Testis (tissue), 3 donors: Measurements from ENCODE around the gene KCTD5. TPM values are rescaled to one million over a fixed set of nuclear protein-coding genes. Genes with fewer than 3 reads are reported as not detected.
"Not testable (repeated sequence)": the region's sequence is repeated elsewhere in the genome, so short reads cannot be mapped to it uniquely, and the experiment has no call there.

Source experiments
- DNase-seq: peaks from one replicate; pipeline ENCODE4 v3.0.0-alpha.2; 2019
- H3K27ac ChIP-seq, 2 donors: fragments of 200-600 bp; sonication (generic); one replicate each; pipeline ENCODE4 v1.5.1; 2019
- H3K27me3 ChIP-seq: fragments of 200-600 bp; sonication (generic); one replicate; pipeline ENCODE4 v1.5.1; 2019
- H3K36me3 ChIP-seq: fragments of 200-600 bp; sonication (generic); one replicate; pipeline ENCODE4 v1.5.1; 2017; ENCODE audit warnings: low read depth; ENCODE audit errors: missing control alignments
- H3K4me1 ChIP-seq: fragments of 200-600 bp; sonication (generic); one replicate; pipeline ENCODE4 v1.5.1; 2019
- H3K4me3 ChIP-seq, 2 donors: fragments of 200-600 bp; sonication (generic); one replicate each; pipeline ENCODE4 v1.5.1; 2017 to 2019
- H3K9me3 ChIP-seq: fragments of 200-600 bp; sonication (generic); one replicate; pipeline ENCODE4 v1.5.1; 2017
- CTCF ChIP-seq, 3 experiments: fragments of 450-650 bp in 2 of 3; fragments of 200-600 bp in 1 of 3; sonication (generic) in 1 of 3; IDR thresholded peaks; one replicate each; pipeline ENCODE4 v1.5.1; 2016 to 2019; ENCODE audit warnings: antibody characterized with exemption in 3 of 3, mild to moderate bottlenecking in 2 of 3, moderate library complexity in 1 of 3
- POLR2A ChIP-seq: fragments of 450-650 bp; IDR thresholded peaks from one replicate; pipeline ENCODE4 v1.6.1; 2017; ENCODE audit warnings: antibody characterized with exemption, mild to moderate bottlenecking, moderate library complexity
- WGBS, 2 donors: methylation state at CpG; one replicate each; pipeline ENCODE4 v1.1.5; 2018; 5-methylcytosine and 5-hydroxymethylcytosine counted together
- intact Hi-C: fragments of 100-400 bp; cut with DNase I; formaldehyde crosslinking; loops from one replicate; pipeline ENCODE4 v1.15.1; 2023; ENCODE audit warnings: low total_unique reads
- polyA plus RNA-seq: library from polyadenylated mRNA; stranded (reverse); fragments of 350-450 nt; fragmentation: Illumina TruSeq; extraction: RNeasy Lipid Tissue Mini Kit (QIAGEN cat#74804); gene quantifications from one replicate; pipeline ENCODE4 v1.2.3, GENCODE V29; 2014; ENCODE audit warnings: low read depth, low replicate concordance; ENCODE audit not compliant: insufficient read depth
- total RNA-seq, 2 donors: library from RNA; depleted of rRNA; stranded (reverse); fragments of >200 nt; gene quantifications; one replicate each; pipeline ENCODE4 v1.2.3, GENCODE V29; 2016

The KCTD5 gene
- total and polyA plus RNA-seq, 3 donors from 2014 or later, result 33.3 to 72.2 (median 63.9) TPM

- Histone ChIP-seq H3K27me3 (no peaks in the 10 kb centered on the region), H3K4me1 (no peaks in the 10 kb centered on the region), H3K9me3 (no peaks in the 10 kb centered on the region), H3K4me3 (no peak overlapping the region), H3K36me3 (no peaks in the 10 kb centered on the region), H3K27ac (no peak overlapping the region)
- TF ChIP-seq POLR2A (no peak), CTCF (IDR thresholded peaks at IDR 0.05) (no peak)
- 78 to 85% methylated on average over 2 of the region's 2 CpGs for WGBS, 2 donors
- intact Hi-C loops, result no loop called here
- no peak for DNase-seq
These were observed 25.3 kb upstream of the KCTD5 start for GRCh38 chr16:2656985-2657384.

- H3K27ac ChIP-seq, H3K27me3 ChIP-seq, H3K36me3 ChIP-seq, intact Hi-C loops, DNase-seq, H3K4me1 ChIP-seq, H3K4me3 ChIP-seq, H3K9me3 ChIP-seq: not testable (repeated sequence)
- WGBS, 2 donors, result 40% methylated on average over 1 of the region's 17 CpGs; no CpG with 5 or more reads in 1 of the 2 donors
These were observed 24.5 kb upstream of the KCTD5 start for GRCh38 chr16:2657803-2658202.

- H3K36me3 ChIP-seq, H3K27ac ChIP-seq, intact Hi-C loops, H3K27me3 ChIP-seq, DNase-seq, H3K9me3 ChIP-seq, H3K4me3 ChIP-seq: not testable (repeated sequence)
- H3K4me1 ChIP-seq, result peaks cover 16% of the 10 kb centered on the region
- 92% methylated on average over 6 to 8 of the region's 8 CpGs for WGBS, 2 donors
These were observed 22.8 kb upstream of the KCTD5 start for GRCh38 chr16:2659560-2659959.

GRCh38 chr16:2660014-2660662 is 22.2 kb upstream of the KCTD5 start:
- H3K27me3 ChIP-seq, H3K27ac ChIP-seq, H3K9me3 ChIP-seq, intact Hi-C loops, DNase-seq, H3K4me3 ChIP-seq, H3K36me3 ChIP-seq: not testable (repeated sequence)
- H3K4me1 ChIP-seq, result peaks cover 19% of the 10 kb centered on the region
- WGBS, 2 donors, result 88 to 89% methylated on average over 10 to 11 of the region's 11 CpGs

GRCh38 chr16:2660755-2661373 is 21.5 kb upstream of the KCTD5 start:
- DNase-seq, H3K27me3 ChIP-seq, H3K27ac ChIP-seq, H3K36me3 ChIP-seq, H3K9me3 ChIP-seq, intact Hi-C loops, H3K4me3 ChIP-seq: not testable (repeated sequence)
- peaks cover 19% of the 10 kb centered on the region for H3K4me1 ChIP-seq
- WGBS, 2 donors, result 47 to 61% methylated on average over 18 to 21 of the region's 21 CpGs
- peak in 2 of 3 experiments; percentile 36 to 37 for TF ChIP-seq CTCF (IDR thresholded peaks at IDR 0.05)

- Histone ChIP-seq H3K27ac (peak overlapping the region; percentile 79 to 82), H3K36me3 (no peaks in the 10 kb centered on the region), H3K9me3 (no peaks in the 10 kb centered on the region), H3K4me1 (peaks cover 19% of the 10 kb centered on the region), H3K4me3 (no peak overlapping the region), H3K27me3 (no peaks in the 10 kb centered on the region)
- TF ChIP-seq CTCF (IDR thresholded peaks at IDR 0.05), result no peak
- no peak for TF ChIP-seq POLR2A
- DNase-seq, result peak; percentile 65
- WGBS, 2 donors, result 25 to 34% methylated on average over 23 of the region's 23 CpGs
- intact Hi-C loops, result no loop called here
These were observed 18.5 kb upstream of the KCTD5 start for GRCh38 chr16:2663553-2664546.
